Transverse colon (tissue), 4 donors: ENCODE results near the gene BCL7C. TPM values are rescaled to one million over a fixed set of nuclear protein-coding genes. Genes with fewer than 3 reads are reported as not detected.
A peak's percentile ranks its signal among the peaks of the same experiment; 100 is the strongest.

Experiments used
- DNase-seq: peaks from one replicate; pipeline ENCODE4 v3.0.0-alpha.2; 2019
- H3K27ac ChIP-seq, 4 donors: fragments of 200-600 bp; sonication (generic); 2 replicates each; pipeline ENCODE4 v1.5.1; 2016 to 2018; ENCODE audit warnings: inconsistent platforms in 4 of 4
- H3K27me3 ChIP-seq: fragments of 200-600 bp; sonication (generic); 2 replicates; pipeline ENCODE4 v1.5.1; 2017; ENCODE audit warnings: inconsistent platforms
- H3K36me3 ChIP-seq, 4 donors: fragments of 200-600 bp; sonication (generic); 2 replicates each; pipeline ENCODE4 v1.5.1; 2017 to 2019; ENCODE audit warnings: inconsistent platforms in 4 of 4
- H3K4me1 ChIP-seq, 4 donors: fragments of 200-600 bp; sonication (generic); 2 replicates each; pipeline ENCODE4 v1.5.1; 2017 to 2020; ENCODE audit warnings: inconsistent platforms in 4 of 4
- H3K4me3 ChIP-seq, 4 donors: fragments of 200-600 bp; sonication (generic); 1 replicate in 1 of 4; 2 replicates in 3 of 4; pipeline versions ENCODE4 v1.5.1 to v1.6.1; 2017 to 2019; ENCODE audit warnings: inconsistent platforms in 4 of 4
- H3K9me3 ChIP-seq, 2 donors: fragments of 200-600 bp; sonication (generic); 2 replicates each; pipeline ENCODE4 v1.5.1; 2017 to 2019; ENCODE audit warnings: inconsistent platforms in 2 of 2
- EP300 ChIP-seq: sonication (generic); formaldehyde crosslinking; IDR thresholded peaks from one replicate; pipeline ENCODE4 v1.6.1; 2017; ENCODE audit warnings: antibody characterized with exemption, low read depth
- POLR2A ChIP-seq: fragments of 450-650 bp; IDR thresholded peaks from one replicate; pipeline ENCODE4 v1.6.1; 2016; ENCODE audit warnings: antibody characterized with exemption, mild to moderate bottlenecking, moderate library complexity
- POLR2AphosphoS5 ChIP-seq, 3 donors: sonication (generic); formaldehyde crosslinking; IDR thresholded peaks; one replicate each; pipeline ENCODE4 v1.6.1; 2016; ENCODE audit warnings: antibody characterized with exemption in 3 of 3
- WGBS, 2 donors: methylation state at CpG; one replicate each; pipeline ENCODE4 v1.1.5; 2018; ENCODE audit warnings: low coverage in 1 of 2; 5-methylcytosine and 5-hydroxymethylcytosine counted together
- in situ Hi-C, 4 donors: fragments of 200-750 bp; cut with MboI; loops; one replicate each; pipeline versions ENCODE4 v1.15.0 to v1.15.1; 2017; ENCODE audit warnings: low sequenced_read_pairs in 3 of 4, low pct_ligation_motif_present in 1 of 4, low pct_unique_long_range_greater_than_20kb in 1 of 4
- intact Hi-C: fragments of 100-400 bp; cut with DNase I; formaldehyde crosslinking; loops from one replicate; pipeline ENCODE4 v1.15.1; 2023; ENCODE audit warnings: low total_unique reads
- total RNA-seq, 4 donors: library from RNA; depleted of rRNA; stranded (reverse); fragments of >200 nt; gene quantifications; one replicate each; pipeline ENCODE4 v1.1.0, GENCODE V29; 2016
- TF ChIP-seq, protein P1 (sequence below), 5 experiments: fragments of 200-600 bp in 3 of 5; fragments of 450-650 bp in 2 of 5; sonication (generic) in 3 of 5; IDR thresholded peaks; 1 replicate in 2 of 5; 2 replicates in 3 of 5; pipeline ENCODE4 v1.5.1; 2016 to 2017; ENCODE audit warnings: antibody characterized with exemption in 5 of 5, inconsistent platforms in 3 of 5, mild to moderate bottlenecking in 2 of 5, moderate library complexity in 1 of 5

The BCL7C gene
- total RNA-seq, 4 donors from 2014 or later = 13.8 to 57.3 (median 24.0) TPM

GRCh38 chr16:30874821-30875717 lies 18.8 kb downstream of the BCL7C start:
- Histone ChIP-seq H3K4me3 (peak overlapping the region; percentile 71 to 85 (median 74)), H3K9me3 (no peaks in the 10 kb centered on the region), H3K4me1 (peaks cover 17 to 34% (median 24%) of the 10 kb centered on the region in 4 donors), H3K36me3 (no peaks in the 10 kb centered on the region), H3K27me3 (no peaks in the 10 kb centered on the region), H3K27ac (peak overlapping the region; percentile 95 to 98 (median 97))
- 1% methylated on average over 58 of the region's 85 CpGs; no CpG with 5 or more reads in 1 of the 2 donors for WGBS, 2 donors
- DNase-seq = peak; percentile 93
- in situ Hi-C loops = no loop called here
- intact Hi-C loops = loop anchor here (5.0 kb wide), 1 partner anchor 63 kb away; no protein-coding TSS in a partner anchor
- TF ChIP-seq POLR2A = peak; percentile 94
- TF ChIP-seq, protein P1, sequence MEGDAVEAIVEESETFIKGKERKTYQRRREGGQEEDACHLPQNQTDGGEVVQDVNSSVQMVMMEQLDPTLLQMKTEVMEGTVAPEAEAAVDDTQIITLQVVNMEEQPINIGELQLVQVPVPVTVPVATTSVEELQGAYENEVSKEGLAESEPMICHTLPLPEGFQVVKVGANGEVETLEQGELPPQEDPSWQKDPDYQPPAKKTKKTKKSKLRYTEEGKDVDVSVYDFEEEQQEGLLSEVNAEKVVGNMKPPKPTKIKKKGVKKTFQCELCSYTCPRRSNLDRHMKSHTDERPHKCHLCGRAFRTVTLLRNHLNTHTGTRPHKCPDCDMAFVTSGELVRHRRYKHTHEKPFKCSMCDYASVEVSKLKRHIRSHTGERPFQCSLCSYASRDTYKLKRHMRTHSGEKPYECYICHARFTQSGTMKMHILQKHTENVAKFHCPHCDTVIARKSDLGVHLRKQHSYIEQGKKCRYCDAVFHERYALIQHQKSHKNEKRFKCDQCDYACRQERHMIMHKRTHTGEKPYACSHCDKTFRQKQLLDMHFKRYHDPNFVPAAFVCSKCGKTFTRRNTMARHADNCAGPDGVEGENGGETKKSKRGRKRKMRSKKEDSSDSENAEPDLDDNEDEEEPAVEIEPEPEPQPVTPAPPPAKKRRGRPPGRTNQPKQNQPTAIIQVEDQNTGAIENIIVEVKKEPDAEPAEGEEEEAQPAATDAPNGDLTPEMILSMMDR (IDR thresholded peaks at IDR 0.05) = peak in 1 of 5 experiments; percentile 14
- peak; percentile 94 to 95 (median 94) for TF ChIP-seq POLR2AphosphoS5 (IDR thresholded peaks at IDR 0.05)
- TF ChIP-seq EP300 = no peak

DNA sequence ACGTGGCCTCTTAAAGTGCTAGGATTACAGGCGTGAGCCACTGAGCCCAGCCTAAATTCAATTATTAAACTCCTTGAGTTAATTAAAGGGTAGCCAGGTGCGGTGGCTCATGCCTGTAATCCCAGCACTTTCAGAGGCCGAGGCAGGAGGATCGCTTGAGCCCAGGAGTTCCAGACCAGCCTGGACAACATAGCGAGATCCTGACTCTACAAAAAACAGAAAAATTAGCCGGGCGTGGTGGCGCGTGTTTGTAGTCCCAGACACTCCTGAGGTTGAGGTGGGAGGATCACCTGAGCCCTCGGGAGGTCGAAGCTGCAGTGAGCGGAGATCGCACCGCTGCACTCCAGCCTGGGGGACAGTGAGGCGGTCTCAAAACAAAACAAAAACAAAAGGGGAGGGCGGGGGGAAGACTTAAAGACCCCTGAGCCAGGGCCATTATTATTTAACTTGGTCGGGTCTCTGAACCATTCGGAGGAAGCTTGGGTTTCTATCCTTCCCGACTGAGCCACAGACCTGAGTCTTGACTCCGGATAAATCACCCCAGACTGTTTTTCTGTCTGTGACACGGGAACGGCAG lies 19.5 kb downstream of the BCL7C start:
- no peak for TF ChIP-seq POLR2AphosphoS5 (IDR thresholded peaks at IDR 0.05)
- no peak for TF ChIP-seq POLR2A
- TF ChIP-seq, protein P1 (IDR thresholded peaks at IDR 0.05) = no peak
- WGBS, 2 donors = 9 to 19% methylated on average over 12 to 23 of the region's 23 CpGs
- DNase-seq = peak; percentile 20
- Histone ChIP-seq H3K27ac (peak overlapping the region; percentile 95 to 98 (median 97)), H3K36me3 (no peaks in the 10 kb centered on the region), H3K27me3 (no peaks in the 10 kb centered on the region), H3K9me3 (no peaks in the 10 kb centered on the region), H3K4me3 (peak overlapping the region; percentile 71 to 85 (median 74)), H3K4me1 (peaks cover 17 to 34% (median 24%) of the 10 kb centered on the region in 4 donors)
- in situ Hi-C loops (no loop called here), intact Hi-C loops (loop anchor here (5.0 kb wide), 1 partner anchor 62 kb away; no protein-coding TSS in a partner anchor)

DNA sequence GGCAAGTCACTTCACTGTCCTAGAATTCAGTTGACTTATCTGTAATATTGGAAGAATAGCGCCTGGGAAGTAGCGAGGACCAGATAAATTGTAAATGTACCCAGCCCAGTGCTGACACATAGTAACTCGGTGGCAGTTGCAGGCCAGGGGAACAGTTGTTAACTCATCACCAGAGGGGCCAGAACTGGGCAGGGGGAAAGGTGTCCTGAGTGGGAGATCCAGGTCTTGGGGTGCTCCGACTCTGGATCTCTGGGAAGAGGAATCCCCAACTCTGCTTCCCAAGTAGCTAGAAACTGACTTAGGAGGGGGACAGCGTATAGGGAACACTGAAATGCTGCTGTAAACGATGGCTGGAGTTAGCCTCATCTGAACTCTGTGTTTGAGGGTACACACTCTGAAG lies 23.0 kb downstream of the BCL7C start:
- WGBS, 2 donors = 90 to 100% methylated on average over 2 to 6 of the region's 6 CpGs
- in situ Hi-C loops = no loop called here
- Histone ChIP-seq H3K9me3 (no peaks in the 10 kb centered on the region), H3K27ac (no peak overlapping the region), H3K4me1 (peaks cover 5 to 13% (median 8%) of the 10 kb centered on the region in 4 donors), H3K36me3 (no peaks in the 10 kb centered on the region), H3K27me3 (no peaks in the 10 kb centered on the region), H3K4me3 (no peak overlapping the region)
- intact Hi-C loops = loop anchor here (5.0 kb wide), 1 partner anchor 59 kb away; no protein-coding TSS in a partner anchor
- no peak for TF ChIP-seq POLR2AphosphoS5 (IDR thresholded peaks at IDR 0.05)
- TF ChIP-seq POLR2A = no peak
- TF ChIP-seq, protein P1 (IDR thresholded peaks at IDR 0.05) = no peak
- no peak for TF ChIP-seq EP300
- DNase-seq = no peak

DNA sequence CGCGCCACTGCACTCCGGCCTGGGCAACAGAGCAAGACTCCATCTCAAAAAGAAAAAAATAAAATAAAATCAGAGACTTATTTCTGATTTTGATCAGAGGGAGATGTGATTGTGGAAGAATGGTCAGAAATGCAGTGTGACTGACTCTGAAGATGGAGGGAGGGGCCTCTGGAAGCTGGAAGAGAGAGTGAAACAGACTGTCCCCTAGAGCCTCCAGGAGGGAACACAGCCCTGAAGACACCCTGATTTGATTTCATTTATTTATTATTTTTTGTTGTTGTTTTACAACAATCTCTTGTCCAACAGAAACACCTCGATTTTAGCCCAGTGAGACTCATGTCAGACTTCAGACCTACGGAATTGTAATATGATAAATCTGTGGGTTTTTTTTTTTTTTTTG lies 26.1 kb downstream of the BCL7C start:
- intact Hi-C loops = no loop called here

More for the DNA sequence above, 26.1 kb downstream of the BCL7C start:
- no peak overlapping the region for H3K4me3 ChIP-seq
- H3K9me3 ChIP-seq = no peaks in the 10 kb centered on the region
- H3K4me1 ChIP-seq = no peaks in the 10 kb centered on the region
- in situ Hi-C loops = no loop called here
- H3K36me3 ChIP-seq = no peaks in the 10 kb centered on the region
- DNase-seq = no peak
- H3K27ac ChIP-seq = no peak overlapping the region
- 90 to 94% methylated on average over 5 of the region's 5 CpGs for WGBS, 2 donors
- TF ChIP-seq EP300 (no peak), POLR2AphosphoS5 (IDR thresholded peaks at IDR 0.05) (no peak), POLR2A (no peak)
- TF ChIP-seq, protein P1 (IDR thresholded peaks at IDR 0.05) = no peak
- H3K27me3 ChIP-seq = no peaks in the 10 kb centered on the region
